AG04450 (cell line): ENCODE results near the gene MTRF1L. TPM values are rescaled to one million over a fixed set of nuclear protein-coding genes. Genes with fewer than 3 reads are reported as not detected.

ENCODE experiments used
- CTCF ChIA-PET: fragments of 300-600, 350-600 bp; formaldehyde crosslinking; extraction: SDS; loops from one replicate; lab custom pipeline; 2022; ENCODE audit warnings: antibody characterized with exemption, inconsistent platforms; lab: Charles Lee
- POLR2A ChIA-PET: fragments of 350-600 bp; formaldehyde crosslinking; extraction: SDS; loops from one replicate; lab custom pipeline; 2021; ENCODE audit warnings: antibody characterized with exemption, inconsistent platforms; lab: Yijun Ruan, JAX
- DNase-seq: peaks from one replicate; pipeline ENCODE4 v3.0.0-alpha.2; 2011; ENCODE audit warnings: low read depth, low spot score
- H3K27ac ChIP-seq: one replicate; pipeline ENCODE4 v1.5.1; 2012; ENCODE audit warnings: low read depth, low read length, control low read depth
- H3K27me3 ChIP-seq: one replicate; pipeline ENCODE4 v1.6.0; 2012; ENCODE audit warnings: low read length; ENCODE audit not compliant: control insufficient read depth, insufficient read depth
- H3K4me3 ChIP-seq: 2 replicates; pipeline ENCODE4 v1.5.1; 2011; ENCODE audit warnings: mild to moderate bottlenecking, low read depth, low read length, control low read depth
- H3K9me3 ChIP-seq: 2 replicates; pipeline ENCODE4 v1.5.1; 2012; ENCODE audit warnings: low read length; ENCODE audit not compliant: control insufficient read depth, insufficient read depth
- CTCF ChIP-seq: IDR thresholded peaks from 2 replicates; pipeline ENCODE4 v1.5.1; 2011; ENCODE audit warnings: low read depth, low read length, control low read depth, inconsistent platforms
- polyA plus RNA-seq: library from polyadenylated mRNA; depleted of rRNA; stranded (reverse); fragments of >200 nt; gene quantifications from 2 replicates; pipeline ENCODE4 v1.2.3, GENCODE V29; 2011

The MTRF1L gene
- polyA plus RNA-seq, 1 experiment: 23.7 TPM

GRCh38 chr6:152980656-152981055 is 21.9 kb downstream of the MTRF1L start:
- no peak for TF ChIP-seq CTCF
- Histone ChIP-seq H3K27me3 (no peaks in the 10 kb centered on the region), H3K27ac (no peak overlapping the region), H3K4me3 (peak overlapping the region; percentile 76), H3K9me3 (no peaks in the 10 kb centered on the region; the same call in 1 of the 2 replicates)
- POLR2A ChIA-PET: no interaction called here
- CTCF ChIA-PET: no interaction called here
- no peak for DNase-seq

- no peaks in the 10 kb centered on the region; the same call in 1 of the 2 replicates for H3K9me3 ChIP-seq
- no peak overlapping the region for H3K4me3 ChIP-seq
- no peak for TF ChIP-seq CTCF
- CTCF ChIA-PET: interaction anchor here (1.2 to 4.7 kb wide), 2 partner anchors 30 to 46 kb away, joined by 4 to 30 read pairs; no protein-coding TSS in a partner anchor
- no peaks in the 10 kb centered on the region for H3K27me3 ChIP-seq
- no peak overlapping the region for H3K27ac ChIP-seq
- POLR2A ChIA-PET: no interaction called here
- no peak for DNase-seq
Observed at GRCh38 chr6:152979116-152979515, 23.4 kb downstream of the MTRF1L start.

- ChIA-PET POLR2A (no interaction called here), CTCF (interaction anchor here (1.8 to 4.7 kb wide), 2 partner anchors 25 to 29 kb away, joined by 11 to 30 read pairs; no protein-coding TSS in a partner anchor)
- Histone ChIP-seq H3K27ac (no peak overlapping the region), H3K27me3 (no peaks in the 10 kb centered on the region), H3K9me3 (no peaks in the 10 kb centered on the region; the same call in 1 of the 2 replicates), H3K4me3 (no peak overlapping the region)
- TF ChIP-seq CTCF: no peak
- DNase-seq: no peak
Observed at GRCh38 chr6:152978058-152978457, 24.5 kb downstream of the MTRF1L start.

GRCh38 chr6:152977556-152977955 is 25.0 kb downstream of the MTRF1L start:
- H3K27ac ChIP-seq: no peak overlapping the region
- DNase-seq: no peak

More at GRCh38 chr6:152977556-152977955, 25.0 kb downstream of the MTRF1L start:
- H3K4me3 ChIP-seq: no peak overlapping the region
- no peaks in the 10 kb centered on the region for H3K9me3 ChIP-seq
- TF ChIP-seq CTCF: no peak
- POLR2A ChIA-PET: no interaction called here
- no peaks in the 10 kb centered on the region for H3K27me3 ChIP-seq
- CTCF ChIA-PET: interaction anchor here (0.9 to 4.7 kb wide), 3 partner anchors 24 to 47 kb away, joined by 3 to 30 read pairs (median 11); no protein-coding TSS in a partner anchor
